NB4 (cell line): ENCODE results near the gene CD300LD.

Experiments used
- CTCF ChIP-seq: IDR thresholded peaks from one replicate; pipeline ENCODE4 v1.5.1; 2012; ENCODE audit warnings: low read depth, low read length
- MAX ChIP-seq: IDR thresholded peaks from 2 replicates; pipeline ENCODE4 v1.6.1; 2011; ENCODE audit warnings: low read depth, low read length
- MYC ChIP-seq: IDR thresholded peaks from 2 replicates; pipeline ENCODE4 v1.6.1; 2011; ENCODE audit warnings: low read depth, low read length
- POLR2A ChIP-seq: IDR thresholded peaks from 2 replicates; pipeline ENCODE4 v1.6.1; 2011; ENCODE audit warnings: mild to moderate bottlenecking; ENCODE audit not compliant: insufficient read length; ENCODE audit errors: extremely low read depth

- TF ChIP-seq POLR2A (no peak), CTCF (no peak), MYC (no peak), MAX (no peak)
Observed at GRCh38 chr17:74585711-74586110, 6.4 kb downstream of the CD300LD start.
